ENCODE measurements around the gene MACO1.
A peak's percentile ranks its signal among the peaks of the same experiment; 100 is the strongest.

- TF ChIP-seq, protein P1, sequence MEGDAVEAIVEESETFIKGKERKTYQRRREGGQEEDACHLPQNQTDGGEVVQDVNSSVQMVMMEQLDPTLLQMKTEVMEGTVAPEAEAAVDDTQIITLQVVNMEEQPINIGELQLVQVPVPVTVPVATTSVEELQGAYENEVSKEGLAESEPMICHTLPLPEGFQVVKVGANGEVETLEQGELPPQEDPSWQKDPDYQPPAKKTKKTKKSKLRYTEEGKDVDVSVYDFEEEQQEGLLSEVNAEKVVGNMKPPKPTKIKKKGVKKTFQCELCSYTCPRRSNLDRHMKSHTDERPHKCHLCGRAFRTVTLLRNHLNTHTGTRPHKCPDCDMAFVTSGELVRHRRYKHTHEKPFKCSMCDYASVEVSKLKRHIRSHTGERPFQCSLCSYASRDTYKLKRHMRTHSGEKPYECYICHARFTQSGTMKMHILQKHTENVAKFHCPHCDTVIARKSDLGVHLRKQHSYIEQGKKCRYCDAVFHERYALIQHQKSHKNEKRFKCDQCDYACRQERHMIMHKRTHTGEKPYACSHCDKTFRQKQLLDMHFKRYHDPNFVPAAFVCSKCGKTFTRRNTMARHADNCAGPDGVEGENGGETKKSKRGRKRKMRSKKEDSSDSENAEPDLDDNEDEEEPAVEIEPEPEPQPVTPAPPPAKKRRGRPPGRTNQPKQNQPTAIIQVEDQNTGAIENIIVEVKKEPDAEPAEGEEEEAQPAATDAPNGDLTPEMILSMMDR (IDR thresholded peaks at IDR 0.05) = peak; percentile 61
- TF ChIP-seq ZFX (IDR thresholded peaks at IDR 0.05; ENCODE audit: borderline replicate concordance) = no peak
These were observed 92.8 kb downstream of the MACO1 start for GRCh38 chr1:25523542-25523941.

Measured in 22Rv1 (cell line).